HG03280 (cell line): ENCODE data around the gene UCKL1.

Experiments used
- ATAC-seq: cut with Tn5 transposase; IDR thresholded peaks from one replicate; pipeline ENCODE4 v1.9.1; 2021; ENCODE audit warnings: mild to moderate bottlenecking, moderate library complexity; ENCODE audit not compliant: unreplicated experiment

Gene UCKL1

GRCh38 chr20:63892402-63892801 is 63.8 kb downstream of the UCKL1 start:
- ATAC-seq: no peak

DNA sequence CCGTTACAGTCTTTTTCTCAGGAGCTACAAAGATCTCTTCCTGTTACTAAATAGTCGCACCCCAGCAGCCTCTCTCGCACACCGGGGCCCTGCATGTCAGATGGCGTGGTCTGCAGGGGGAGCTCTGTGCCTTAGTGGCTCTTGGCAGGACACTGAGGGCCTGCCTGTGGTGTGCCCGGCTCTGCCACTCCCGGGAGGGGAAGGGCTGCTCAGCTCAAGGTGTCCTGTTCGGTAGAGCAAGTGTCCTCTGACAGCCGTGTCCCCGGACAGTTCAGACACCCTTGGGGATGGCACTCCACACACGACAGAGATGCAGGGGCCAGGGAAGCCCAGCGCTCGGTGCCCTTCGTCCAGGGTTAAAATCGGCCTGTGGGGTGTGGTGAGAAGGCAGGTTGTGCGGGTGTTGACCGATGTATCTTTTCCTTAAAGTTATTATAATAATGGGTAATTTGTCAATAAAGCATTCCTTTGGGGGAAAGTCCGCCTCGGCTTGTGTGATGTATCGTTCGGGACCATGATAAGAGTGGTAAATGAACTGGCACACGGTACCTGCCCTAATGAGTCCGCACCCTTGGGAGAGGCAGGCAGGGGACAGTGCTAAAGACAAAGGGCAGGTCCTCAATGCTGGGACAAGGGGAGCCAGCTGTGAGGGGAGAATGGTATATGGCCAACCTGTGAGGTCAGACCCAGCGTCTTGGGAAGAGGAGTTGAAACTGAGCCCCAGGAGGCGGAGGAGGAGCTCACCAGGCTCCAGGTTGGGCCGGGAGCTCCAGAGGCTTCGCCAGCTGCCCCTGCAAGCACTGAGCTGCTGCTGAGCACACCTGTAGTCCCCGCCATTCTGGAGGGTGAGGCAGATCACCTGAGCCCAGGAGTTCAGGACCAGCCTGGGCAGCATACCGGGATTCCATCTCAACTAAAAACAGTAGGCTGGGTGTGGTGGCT is 64.9 kb downstream of the UCKL1 start:
- ATAC-seq: no peak

- no peak for ATAC-seq
Measured at GRCh38 chr20:63890616-63891015, 65.6 kb downstream of the UCKL1 start.

- ATAC-seq: no peak
Measured at GRCh38 chr20:63890201-63890576, 66.0 kb downstream of the UCKL1 start.
